ENCODE results near the gene PKD2.
"Not testable (repeated sequence)": the region's sequence is repeated elsewhere in the genome, so short reads cannot be mapped to it uniquely, and the experiment has no call there.

PKD2 gene

GRCh38 chr4:88122260-88122659 is 114.8 kb downstream of the PKD2 start:
- DNase-seq, result not testable (repeated sequence)

All from RPMI8226 (cell line).